Hepatic stellate cell (primary cell): ENCODE results near the gene MYT1.

Experiments used
- DNase-seq: peaks from one replicate; pipeline ENCODE4 v3.0.0; 2011; ENCODE audit warnings: low spot score

The MYT1 gene

GRCh38 chr20:64140061-64140931, 24.0 kb upstream of the MYT1 start:
- DNase-seq = no peak

DNA sequence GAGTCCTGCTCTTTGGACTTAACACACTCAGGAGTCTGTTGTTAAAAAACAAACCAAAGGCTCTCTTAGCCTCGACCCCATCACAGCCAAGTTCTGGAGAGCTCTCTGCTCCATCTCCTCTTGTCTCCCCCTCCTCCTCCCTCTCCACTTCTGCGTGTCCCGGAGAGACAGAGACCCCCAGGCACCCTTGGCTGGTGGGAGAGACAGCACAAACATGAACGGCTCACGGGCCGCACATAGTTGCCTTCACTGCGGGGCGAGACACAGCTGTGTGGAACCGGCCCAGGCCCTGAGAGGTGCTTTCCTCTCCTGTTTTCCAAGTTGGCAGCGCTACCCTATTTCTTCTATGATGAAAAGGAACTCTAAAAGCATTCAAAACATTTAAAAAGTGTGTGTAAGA, 23.3 kb upstream of the MYT1 start:
- no peak for DNase-seq

DNA sequence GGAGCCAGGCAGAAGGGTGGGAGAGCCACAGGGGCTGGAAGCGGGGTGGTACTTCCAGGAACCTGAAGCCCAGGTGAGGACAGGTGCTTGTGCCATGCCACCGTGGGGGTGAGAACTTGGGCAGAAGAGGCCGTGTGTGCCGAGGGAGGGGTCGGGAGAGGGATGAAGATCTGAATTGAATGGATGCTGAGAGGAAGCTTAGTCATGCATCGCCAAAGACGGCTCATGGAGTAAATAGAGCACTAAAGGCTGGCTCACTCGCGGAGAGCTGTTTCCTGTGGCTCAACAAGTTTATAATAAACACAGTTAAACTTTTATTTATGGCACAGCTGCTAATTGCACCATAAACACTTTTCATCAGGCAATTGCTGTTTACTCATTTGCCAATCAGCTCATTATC, 21.7 kb upstream of the MYT1 start:
- DNase-seq = no peak

DNA sequence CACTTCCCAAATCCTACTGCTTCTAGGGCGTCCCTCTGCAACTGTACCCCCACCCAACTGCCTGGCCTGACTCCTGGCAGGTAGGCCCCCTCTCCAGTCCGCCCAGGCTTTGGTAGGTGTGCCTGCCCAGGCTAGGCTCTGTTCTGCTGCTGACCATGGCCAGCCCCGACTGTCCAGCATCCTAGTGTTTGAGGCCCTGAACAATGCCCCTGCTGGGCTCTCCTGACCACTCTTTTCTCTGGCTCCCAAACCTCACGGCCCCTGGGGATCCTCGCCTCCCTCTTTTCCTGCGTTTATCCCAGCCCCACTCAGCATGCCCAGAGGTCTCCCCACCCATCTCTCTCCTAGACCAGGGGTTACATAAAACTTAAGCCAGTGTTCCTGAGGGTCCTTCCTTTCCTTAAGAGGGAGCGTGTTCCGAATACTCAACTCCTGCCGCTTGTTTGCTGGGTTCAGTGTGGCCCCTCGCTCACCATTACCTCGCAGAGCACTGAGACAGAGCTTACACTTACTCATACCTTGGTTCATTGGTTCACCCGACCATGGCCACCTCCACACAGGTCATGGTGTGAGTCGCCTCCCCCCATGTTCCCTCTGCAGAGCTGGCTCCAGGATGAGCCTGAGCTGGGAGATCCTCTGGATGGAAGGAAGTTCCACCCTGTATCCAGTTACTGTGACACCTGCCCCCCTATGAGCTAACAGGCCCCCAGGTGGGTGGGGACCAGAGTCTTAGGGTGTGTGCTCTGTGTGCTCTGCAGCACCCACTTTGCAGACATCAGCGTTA, 21.0 kb upstream of the MYT1 start:
- no peak for DNase-seq

DNA sequence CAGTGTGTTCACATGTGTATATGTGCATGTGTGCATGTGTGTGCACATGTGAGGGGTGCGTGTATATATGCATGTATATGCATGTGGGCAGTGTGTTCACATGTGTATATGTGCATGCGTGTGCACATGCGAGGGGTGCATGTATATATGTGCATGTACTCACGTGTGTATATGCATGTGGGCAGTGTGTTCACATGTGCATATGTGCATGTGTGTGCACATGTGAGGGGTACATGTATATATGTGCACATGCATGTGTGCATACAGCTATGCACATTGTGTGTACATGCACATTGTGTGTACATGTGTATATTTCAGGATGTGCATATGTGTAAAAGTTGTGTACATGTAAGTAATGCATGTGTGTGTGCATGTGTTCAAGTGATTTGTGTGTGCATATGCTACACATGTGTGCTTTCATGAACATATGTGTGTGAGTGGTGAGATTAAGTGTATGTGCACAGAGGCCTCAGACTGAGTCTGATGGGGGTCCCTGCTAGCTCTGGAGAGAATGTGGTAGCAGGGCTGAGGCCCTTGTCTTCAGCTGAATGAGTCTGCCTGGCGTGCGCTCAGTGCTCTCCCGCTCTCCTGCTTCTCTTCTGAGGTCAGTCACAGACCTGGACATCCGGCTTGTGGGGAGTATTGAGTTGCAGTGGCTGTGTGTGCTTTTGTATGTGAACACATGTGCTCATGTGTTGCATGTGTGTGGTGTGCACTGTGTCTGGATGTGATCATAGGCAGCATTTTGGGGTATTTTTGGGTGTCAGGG, 19.9 kb upstream of the MYT1 start:
- DNase-seq = no peak

DNA sequence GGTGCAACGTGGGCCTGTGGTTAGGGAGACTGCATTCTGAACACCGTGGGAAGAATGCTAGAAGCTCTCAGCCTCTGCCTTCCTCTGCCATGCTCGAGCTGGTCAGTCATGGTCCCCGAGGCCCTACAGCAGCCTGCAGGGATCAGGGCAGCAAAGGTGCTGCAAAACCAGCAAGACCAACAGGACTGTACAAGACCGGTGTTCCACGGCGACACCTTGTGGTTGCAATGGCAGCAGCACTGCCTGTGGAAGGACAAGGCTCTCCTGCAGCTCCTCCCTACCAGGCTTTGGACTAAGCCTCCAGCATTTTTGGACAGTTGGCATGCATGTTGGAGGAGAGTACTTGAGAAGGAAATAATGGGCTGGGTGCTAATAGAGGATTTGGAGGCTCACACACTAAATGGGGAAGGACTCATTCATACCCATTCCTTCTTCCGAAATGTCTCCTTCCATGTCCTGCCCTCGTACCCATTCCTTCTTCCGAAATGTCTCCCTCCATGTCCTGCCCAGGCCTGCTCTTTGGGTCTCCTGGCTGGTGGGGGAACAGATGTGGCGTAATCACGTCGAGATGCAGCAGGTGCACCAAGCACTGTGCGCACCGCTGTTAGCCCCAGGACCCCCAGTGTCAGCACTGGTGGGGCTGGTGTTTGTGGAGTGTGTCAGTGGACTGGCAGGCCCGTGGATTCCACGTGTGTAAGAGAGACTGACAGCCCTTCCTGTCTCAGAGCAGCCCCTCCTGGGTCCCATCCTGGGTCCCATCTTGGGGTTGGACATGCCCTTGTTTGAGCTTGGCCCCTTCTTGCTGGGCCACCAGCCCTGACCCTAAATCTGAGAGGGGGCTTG, 18.6 kb upstream of the MYT1 start:
- no peak for DNase-seq

- DNase-seq = no peak
Measured at GRCh38 chr20:64146301-64146935, 17.8 kb upstream of the MYT1 start.

DNA sequence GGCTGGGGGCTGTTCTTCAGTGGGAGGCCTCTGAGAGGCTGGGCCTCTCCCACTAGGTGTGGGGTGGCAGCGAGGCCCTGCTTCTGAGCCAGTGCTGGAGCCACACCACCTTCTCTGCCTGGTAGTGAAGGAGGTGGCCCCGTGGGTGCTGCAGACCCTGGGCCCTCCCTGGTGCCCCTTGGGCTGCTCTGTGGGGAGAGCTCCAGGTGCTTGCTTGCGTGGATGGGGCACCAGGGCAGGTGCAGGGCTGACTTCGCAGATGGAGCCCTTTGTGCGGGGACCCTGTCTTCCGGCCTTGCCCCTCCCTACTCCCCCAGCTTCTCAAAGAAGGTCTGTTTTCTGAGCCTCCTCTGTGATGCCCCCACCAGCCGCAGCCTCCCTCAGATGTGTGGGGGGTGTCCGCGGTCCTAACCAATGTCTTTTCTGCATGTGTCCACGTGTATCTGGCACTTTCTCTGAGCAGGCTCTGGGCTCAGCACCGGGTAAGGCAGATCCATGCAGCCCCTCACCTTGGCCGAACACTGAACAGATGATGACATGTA, 17.2 kb upstream of the MYT1 start:
- no peak for DNase-seq

DNA sequence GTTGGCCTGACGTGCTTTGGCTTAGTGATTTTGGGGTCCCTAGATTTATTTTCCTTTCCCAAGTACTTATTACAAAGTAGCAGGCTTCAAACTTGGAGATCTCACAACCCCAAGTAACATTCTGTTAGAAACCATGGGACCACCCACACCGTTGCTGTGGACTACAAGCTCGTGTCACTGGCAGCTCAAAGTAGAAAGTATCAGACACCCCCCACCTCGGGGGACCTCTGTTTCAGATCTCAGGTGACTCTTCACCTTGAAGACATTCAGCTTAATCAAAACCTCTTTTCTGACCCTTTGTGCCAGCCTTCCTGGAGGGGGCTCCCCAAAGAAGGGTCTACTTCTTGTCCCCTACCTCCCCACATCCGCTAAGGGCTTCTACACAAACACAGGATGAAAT, 15.7 kb upstream of the MYT1 start:
- DNase-seq = no peak

GRCh38 chr20:64149141-64149540, 15.1 kb upstream of the MYT1 start:
- no peak for DNase-seq

DNA sequence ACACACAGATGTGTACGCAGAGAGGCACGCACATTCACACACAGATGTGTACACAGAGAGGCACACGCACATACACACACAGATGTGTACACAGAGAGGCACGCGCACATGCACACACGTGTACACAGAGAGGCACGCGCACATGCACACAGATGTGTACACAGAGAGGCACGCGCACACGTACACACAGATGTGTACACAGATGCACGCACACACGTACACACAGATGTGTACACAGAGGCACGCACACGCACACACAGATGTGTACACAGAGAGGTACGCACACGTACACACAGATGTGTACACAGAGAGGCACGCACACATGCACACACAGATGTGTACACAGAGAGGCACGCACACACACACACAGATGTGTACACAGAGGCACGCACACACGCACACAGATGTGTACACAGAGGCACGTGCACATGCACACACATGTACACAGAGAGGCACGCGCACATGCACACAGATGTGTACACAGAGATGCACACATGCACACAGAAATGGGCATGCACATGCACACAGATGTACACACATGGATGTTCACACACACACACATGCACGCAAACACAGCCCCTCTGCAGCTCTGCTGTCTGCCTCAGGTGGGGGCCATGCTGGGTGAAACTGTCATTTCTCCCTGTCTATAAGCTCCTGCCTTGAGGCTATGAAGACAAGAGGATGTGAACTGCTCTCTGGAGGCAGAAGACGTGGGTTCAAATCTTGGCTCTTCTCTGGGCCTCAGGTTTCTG, 14.3 kb upstream of the MYT1 start:
- DNase-seq = no peak

DNA sequence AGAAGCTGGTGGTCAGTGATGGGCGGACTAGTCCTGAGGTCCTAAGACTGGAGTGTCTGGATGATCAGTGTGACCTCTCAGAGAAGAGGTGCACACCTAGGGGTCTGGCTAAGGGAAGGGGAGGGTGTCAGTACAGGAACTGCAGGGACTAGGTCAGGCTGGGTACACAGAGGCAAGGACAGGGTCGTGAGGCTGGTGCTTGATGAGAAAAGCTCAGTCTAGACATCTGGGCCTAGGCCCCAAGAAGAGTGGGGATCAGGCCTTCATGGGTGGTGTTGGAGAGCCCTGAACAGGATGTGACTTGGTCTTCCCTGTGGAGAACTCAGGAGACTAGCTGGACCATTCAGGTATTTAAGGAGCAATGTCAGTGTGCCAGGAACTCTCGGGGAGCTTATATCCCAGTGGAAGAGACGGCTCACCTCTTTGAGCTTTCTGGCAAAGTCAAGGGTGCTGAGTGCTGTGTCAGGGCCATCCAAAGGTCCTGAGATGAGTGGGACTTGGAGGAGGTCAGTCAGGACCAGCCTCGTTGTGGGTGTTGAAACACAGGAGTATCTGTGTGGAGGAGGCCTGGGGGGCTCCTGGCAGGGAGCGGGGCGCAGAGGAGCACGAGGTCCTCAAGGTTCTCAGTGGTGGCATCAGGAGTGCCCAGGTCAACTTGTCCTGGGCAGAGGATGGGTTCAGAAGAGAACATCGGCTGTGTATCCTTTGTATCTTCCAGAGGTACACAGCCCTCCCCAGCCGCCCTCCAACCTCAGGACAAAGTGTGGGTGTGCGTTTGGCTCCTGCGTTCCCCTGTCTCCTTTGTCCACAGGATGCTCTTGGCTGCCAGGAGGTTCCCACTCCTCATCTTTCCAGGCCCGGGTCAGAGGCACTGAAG, 13.3 kb upstream of the MYT1 start:
- no peak for DNase-seq

DNA sequence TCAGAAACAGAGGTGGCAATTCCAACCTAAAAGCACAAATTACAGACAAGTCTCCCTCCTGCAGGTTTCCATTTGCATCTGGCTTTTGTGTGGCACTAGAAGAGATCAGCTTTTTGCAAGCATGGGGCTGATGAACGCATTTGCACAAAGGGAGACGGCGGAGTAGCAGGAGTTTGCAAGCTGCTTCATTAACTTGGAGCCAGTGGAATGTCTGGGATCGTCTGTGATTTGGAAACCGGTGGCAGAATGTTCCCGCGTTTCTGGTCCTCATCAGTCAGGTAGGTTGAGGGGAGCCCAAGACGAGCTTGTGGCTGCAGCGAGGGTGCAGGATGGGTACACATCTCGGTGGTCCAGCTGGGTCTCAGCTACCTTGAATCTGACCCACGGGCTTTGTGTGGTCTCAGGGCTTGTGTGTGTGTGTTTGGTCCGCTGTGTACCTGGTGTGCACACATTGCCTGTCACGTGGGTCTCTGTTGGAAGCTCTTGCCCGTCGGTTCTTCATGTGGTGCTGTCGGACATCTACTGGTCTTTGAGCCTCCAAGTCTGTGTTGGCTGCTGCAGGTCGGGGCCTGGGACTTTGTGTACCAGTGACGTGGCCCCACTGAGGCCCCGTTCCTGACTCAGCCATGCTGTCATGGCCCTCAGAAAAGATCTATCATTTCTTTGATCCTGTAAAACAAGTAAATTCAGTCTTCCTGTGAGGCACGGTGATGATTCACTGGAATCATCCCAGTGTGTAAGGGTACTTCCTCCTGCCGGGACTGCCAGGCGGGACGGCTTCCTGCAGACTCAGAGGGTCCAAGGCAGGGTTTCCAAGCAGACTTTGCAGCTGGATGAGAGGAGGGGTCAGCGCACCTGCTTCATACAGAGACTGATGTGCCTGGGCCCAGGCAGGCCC, 12.4 kb upstream of the MYT1 start:
- DNase-seq = no peak

- DNase-seq = no peak
Measured at GRCh38 chr20:64152906-64153305, 11.3 kb upstream of the MYT1 start.

DNA sequence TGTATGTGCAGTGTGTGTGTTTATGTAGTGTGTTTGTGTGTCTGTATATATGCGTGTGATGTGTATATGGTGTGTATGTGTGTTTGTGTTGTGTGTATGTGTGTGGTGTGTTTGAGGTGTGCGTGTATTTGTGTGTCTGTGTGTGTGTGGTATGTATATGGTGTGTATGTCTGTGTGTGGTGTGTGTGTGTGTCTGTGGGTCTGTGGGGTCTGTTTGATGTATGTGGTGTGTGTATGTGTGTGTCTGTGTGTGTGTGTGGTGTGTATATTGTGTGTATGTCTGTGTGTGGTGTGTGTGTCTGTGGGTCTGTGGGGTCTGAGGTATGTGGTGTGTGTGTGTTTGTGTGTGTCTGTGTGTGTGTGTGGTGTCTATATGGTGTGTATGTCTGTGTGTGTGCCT, 10.8 kb upstream of the MYT1 start:
- no peak for DNase-seq

DNA sequence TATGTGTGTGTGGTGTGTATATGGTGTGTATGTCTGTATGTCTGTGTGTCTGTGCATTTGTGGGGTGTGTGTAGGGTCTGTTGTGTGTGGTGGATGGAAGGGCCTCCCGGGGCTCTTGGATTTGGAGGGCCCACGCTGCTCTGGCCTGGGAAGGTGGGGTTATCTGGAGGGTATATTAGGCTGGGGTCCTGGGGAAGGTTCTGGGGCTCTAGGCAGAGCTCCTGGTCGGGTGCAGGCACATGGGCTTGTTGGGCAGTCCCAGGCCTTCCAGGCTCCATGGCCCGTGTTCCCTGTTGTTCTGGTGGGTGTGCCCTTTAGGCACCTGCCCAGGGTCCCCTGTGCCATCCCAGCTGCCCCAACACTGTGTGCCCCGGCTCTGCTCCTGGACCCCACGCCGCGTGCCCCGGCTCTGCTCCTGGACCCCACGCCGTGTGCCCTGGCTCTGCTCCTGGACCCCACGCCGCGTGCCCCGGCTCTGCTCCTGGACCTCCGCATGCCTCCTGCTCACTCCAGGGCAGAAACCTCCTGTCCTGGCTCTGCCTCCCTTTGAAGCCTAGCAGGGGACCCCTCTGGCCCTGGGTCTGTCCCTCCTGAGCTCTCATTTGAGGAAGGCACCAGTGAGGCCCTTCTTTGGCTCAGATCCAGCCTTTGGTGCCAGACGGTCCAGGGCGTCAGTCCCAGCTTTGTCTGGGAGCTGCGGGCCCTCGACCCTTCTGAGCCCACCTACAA, 10.2 kb upstream of the MYT1 start:
- DNase-seq = no peak

DNA sequence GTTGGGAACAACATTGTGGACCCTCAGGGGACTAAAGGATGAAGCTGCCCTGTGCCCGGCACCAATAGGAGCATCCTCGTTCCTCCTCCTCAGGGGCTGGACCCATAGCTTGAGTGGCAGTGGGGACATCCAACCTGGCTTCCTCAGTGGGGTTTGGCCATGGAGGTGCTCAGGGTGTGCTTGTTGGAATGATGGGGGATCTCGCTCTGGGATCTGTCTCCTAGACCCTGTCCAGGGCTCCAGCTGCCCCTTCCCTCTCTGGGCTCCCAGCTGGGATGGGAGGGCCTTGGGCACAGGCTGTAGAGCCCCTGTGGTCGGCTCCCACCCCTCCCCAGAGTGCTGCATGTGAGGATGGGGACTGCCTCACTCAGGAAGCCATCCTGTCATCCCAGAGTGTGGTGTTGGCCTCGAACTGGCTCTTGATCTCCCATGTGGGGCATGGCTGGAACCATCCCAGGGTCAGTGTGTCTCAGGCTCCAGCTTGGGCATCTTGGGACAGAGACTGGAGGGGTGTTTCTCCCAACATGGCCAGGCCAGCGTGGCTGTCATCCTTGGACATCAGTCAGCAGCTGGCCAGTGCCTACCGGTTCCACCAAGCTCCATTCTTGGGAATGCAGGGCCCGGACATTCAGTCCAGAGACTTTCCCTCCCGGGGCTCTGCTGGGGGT, 9.5 kb upstream of the MYT1 start:
- DNase-seq = no peak
